HG03103 (cell line): ENCODE measurements around the gene C20orf144.

Experiments
- ATAC-seq: cut with Tn5 transposase; IDR thresholded peaks from one replicate; pipeline ENCODE4 v1.9.1; 2021; ENCODE audit warnings: low read depth; ENCODE audit not compliant: unreplicated experiment

C20orf144 gene

DNA sequence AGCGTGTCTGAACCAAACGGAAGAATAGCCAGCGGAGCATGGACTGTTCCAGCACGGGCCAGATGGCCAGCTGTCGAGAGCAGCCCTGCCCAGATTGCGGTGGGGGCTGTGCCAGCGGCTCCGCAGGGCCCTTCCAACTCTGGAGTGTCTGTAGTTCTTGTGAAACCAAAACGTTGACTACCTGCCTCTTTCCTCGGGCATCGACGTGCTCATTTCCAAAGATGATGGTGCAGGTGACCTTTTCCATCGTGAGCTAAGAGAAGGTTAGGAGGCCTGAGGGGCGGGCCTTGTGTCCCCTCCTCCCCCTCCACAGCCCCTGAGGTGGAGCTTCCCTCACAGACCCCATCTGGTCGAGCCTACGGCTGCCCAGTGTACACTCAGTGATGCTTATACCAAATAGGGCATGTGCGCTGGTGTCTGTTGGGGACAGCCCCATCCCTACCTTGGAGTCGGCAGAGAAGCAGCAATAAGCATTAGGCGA, 12.9 kb upstream of the C20orf144 start:
- ATAC-seq: no peak

DNA sequence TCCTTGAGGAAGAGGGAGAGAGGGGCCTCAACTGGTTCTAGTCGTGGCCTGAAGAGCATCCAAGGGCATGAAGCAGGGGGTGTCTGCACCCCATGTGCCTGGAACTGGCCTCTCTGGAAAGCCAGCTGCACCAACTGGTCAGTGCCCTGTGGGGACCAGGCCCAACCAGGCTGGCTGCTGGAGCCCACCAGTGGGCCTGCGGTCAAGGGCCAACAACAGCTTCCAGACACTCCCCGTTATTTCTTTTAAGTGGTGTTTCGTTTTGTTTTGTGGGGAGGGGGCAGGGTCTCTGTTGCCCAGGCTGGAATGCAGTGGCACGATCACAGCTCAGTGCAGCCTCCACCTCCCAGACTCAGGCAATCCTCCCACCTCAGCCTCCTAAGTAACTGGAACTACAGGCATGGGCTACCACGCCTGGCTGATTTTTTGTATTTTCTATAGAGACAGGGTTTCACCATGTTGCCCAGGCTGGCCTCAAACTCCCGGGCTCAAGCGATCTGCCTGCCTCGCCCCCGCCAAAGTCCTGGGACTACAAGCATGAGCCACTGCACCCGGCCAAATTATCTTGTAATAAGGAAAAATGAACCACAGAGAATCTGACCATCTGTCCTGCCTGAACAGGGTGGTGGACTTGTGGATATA, 11.9 kb upstream of the C20orf144 start:
- no peak for ATAC-seq

DNA sequence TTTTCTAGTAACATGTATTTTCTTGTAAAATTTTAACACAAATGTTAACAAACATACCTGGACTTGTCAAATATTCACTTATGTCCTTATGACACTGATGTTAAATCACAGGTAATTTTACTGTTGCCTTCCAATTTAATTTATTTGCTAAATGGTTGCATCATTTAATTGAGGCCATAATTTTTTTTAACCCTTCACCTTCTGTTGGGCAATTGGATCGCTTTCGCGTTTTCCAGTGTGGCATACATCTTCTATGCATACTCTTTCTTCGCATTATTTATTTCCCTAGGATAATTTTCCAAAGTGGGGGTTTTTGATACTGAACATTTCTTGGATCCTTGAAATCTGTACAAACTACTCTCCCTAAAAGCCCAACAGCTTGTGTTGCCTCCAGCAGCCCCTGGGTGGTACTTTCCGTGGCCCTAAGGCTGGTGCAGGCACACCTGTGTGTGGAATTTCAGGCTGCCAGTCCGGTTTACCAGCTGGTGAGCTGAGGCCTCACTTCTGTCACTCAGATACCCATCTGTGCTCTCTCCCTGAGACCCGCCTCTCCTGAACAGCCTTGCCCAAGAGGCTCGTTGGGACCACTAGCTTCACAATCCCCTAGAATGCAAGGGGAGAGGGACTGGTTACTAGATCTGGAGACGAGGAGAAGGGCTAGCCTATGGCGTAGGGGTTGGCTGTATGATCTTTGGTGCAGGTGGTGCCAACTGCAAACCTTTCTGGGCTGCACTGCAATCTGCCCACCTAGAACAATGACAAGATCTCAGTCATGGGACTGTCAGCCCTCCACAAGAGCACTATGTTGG, 11.2 kb upstream of the C20orf144 start:
- no peak for ATAC-seq

DNA sequence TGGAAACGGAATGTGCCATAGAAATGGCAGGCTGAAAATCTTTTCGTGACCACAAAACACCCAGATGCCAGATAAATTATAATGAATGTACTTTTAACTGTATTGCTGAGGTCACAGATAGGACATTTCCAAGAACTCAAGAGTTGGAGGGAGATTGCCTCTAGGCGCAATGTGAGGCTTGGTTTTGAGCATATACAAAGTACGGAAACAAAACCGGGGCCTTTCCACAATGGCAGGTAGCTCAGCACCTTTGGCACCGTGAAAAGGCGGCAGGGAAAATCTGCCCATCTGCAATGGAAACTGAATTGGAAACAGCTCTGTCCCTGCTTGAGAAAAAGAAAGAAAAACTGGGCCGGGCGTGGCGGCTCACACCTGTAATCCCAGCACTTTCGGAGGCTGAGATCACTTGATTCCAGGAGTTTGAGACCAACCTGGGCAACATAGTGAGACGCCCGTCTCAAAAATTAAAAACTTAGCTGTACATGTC, 10.5 kb upstream of the C20orf144 start:
- ATAC-seq: no peak

DNA sequence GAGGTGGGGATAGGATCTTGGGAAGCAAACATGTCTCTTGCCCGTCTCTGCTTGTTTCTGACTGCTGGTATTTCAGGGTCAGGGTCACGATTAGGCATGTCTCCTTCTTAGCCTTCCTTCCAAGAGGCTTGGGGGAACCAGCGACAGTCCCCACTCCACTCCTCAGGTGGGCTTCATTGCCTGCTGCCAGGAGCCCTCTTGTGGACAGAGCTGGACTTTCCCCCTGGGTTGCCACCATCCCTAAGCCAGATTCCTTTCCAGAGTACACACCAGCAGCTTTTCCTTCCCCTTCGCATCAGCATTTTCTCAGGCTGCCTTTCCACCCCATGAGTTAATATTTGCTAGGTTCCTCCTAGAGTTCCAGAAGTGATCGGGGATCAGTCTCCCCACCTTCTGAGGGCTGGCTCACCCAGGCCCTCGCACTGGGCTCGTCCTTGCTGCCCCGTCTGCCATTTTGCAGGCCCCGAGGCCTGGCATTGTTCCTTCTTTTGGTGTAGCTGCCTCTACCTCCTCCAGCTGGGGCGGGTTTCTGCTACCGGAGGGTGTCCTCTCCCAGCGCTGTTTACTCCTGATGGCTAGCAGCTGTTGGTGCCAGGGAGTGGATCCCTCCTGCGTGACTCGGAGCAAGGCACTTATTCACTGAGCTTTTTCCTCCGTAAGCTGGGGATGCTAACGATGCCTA, 8.8 kb upstream of the C20orf144 start:
- ATAC-seq: no peak

DNA sequence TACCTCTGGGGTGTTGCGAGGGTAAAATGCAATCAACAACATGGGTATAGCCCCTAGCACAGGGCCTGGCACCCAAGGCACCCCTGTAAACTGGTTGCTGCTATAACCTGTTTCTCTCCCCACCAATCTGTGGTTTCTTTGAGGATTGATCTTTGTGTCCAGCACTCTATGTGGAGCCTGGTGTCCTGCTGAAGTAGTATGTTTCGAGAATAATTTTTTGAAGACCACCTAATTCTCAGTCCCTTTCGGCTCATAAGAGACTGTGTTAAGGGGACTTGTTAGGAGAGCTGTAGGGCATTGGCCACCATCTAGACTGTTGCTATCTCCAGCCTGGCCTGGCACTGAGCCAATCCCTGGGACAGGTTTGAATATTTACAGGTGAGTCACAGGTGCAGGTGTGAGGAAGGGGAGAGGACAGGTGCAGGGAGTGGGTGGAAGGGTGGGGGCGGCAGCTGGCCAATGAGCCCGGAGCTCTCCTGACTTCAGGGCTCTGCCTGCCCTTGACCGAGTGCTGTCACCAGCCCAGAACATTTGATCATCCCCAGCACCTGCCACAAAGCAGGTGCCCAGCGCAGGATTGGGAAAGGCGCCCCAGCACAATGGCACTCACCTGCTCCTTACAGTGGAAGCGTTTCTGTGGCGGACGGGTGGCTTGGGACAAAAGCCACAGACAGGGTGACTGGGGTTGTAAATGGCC, 8.1 kb upstream of the C20orf144 start:
- no peak for ATAC-seq

DNA sequence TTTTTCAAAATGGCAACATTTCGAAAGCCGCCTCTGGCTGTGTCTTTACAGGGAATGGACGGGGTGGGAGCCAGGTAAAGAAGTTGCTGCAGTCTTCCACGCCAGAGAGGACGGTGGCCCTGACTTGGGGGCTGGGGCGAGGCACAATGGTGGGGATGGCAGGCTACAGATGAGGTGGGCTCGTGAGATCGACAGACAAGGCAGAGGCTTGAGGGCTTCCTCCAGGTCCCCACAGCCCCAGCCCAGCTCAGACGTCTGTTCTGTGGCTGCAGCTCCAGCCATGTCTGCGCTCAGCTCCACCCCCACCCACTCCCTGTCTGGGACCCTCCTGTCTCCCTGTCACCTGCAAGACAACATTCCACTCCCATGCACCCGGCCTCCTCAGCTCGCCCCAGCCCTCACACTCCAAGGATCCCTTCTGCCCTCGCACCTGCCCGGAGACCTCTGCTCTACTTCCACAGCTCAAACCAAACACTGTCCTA, 7.4 kb upstream of the C20orf144 start:
- ATAC-seq: no peak

DNA sequence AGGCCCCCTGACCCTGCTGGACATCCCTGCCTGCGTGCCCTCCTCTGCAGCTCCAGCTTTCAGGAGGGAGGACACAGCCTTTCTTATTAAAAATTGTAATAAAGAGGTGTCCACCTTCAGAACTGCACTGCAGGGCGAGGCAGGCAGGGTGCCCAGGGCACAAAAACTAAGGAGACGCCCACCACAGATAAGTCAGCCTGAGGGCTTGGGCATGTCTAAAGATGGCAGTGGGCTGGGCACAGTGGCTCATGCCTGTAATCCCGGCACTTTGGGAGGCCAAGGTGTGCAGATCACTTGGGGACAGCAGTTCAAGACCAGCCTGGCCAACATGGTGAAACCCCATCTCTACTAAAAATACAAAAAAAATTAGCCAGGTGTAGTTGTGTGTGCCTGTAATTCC, 7.0 kb upstream of the C20orf144 start:
- no peak for ATAC-seq

DNA sequence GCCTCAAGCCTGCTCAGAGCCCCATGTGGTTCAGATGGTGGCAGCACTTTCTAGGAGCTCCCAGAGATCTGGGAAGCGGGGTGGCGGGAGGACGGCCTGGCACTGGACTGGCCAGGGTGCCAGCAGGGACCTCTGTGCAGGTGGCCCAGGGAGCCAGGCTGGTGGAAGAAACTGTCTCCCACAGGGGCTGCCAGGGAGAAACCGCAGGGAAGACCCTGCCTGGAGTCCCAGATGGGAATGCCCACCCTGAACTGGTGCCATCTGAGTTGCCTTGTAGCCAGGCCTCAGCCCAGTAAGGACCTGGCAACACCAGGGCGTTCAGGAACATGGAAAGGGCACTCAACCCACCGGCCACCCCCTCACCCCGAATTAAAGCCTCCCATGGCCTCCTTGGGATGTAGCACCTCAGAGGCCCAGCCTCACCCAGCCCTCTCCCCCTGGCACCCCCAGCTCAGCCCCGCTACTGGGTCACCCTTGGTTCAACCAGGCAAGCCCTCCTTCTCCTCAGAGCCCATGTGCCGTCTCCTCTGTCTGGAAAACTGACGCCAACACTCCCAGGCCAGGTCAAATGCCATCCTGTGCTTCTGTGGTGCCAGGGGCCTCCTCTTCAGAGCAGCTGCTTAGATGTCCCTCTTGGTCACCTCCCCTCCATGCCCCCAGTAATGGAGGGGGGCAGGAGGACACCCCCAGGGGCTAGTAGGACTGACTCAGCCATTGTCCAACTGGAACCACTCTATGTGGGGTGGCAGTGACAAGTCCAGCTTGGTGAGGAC, 5.9 kb upstream of the C20orf144 start:
- no peak for ATAC-seq

DNA sequence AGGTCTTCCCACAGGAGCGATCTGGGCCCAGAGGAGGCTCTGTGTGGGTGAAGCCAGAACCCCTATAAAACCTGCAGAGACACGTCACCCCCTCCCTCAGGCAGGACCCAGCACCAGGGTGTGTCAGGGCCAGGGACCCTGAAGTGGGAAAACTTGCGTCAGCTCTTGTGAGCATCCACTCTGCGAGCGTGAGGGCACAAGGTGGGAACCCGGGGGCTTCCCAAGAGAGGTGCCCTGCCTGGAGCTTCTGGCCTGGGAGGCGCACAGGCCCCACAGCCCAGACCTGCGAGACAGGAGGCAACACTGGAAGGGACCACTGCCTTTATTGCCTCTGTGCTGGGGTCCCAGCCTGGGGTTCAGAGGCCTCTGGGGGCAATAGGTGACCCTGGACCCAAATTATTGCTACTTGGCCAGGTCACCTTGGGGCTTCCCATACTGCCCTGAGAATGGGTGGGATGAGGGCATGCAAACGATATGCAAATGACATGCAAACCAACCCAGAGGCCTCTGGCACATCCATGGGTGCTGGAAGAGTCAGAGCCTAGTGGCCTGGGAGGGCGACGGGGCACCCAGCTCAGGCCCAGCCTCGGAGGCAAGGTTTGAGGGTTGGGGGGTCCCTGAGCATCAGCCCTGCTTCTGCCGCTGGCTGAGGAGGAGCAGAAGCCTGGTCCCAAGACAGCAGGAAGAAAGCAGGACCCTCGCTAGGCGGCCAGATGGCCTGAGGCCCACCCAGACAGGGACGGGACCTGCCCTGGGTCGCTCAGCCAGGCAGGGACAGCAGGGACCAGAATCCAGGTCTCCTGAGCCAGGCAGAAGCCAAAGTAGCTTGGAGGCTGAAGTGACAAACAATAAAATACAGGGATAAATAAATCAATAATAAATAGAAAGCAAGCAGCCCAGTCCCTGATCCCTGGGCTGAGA, 5.1 kb upstream of the C20orf144 start:
- ATAC-seq: no peak

DNA sequence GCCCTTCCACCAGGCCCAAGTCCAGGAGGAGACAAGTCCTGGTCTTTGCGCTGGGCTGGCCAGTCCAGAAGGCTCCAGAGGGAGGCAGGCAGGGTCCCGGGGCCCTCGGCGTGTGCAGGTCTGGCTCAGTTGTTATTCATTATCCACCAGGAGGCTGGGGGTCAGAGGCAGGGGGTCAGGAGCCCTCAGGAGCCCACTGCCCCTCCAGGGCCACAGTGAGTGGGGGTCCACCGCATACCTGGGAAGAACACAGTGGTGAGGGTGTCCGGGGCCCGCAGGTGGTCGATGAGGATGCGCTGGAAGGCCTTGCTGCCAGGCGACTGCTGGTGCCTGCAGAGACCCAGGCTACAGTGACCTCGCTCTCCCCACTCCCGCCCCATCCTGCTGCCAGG, 4.4 kb upstream of the C20orf144 start:
- no peak for ATAC-seq

DNA sequence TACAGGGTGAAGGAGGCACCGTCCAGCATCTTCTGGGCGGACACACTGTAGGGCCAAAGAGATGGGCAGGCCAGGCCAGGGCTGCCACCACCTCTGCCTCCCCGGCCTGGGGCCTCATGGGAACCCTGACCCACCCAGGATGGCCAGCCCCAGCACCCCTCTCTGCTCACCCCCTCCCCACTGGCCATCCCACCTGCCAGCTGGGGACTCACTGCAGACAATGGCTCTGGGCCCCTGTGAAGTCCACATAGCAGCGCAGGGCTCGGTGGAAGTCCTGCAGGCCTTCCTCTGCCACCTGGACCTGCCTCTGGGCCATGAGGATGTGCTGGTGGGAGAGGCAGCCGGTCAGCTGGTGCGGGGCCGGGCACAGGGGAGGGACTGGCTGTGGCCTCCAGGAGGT, 3.6 kb upstream of the C20orf144 start:
- no peak for ATAC-seq

DNA sequence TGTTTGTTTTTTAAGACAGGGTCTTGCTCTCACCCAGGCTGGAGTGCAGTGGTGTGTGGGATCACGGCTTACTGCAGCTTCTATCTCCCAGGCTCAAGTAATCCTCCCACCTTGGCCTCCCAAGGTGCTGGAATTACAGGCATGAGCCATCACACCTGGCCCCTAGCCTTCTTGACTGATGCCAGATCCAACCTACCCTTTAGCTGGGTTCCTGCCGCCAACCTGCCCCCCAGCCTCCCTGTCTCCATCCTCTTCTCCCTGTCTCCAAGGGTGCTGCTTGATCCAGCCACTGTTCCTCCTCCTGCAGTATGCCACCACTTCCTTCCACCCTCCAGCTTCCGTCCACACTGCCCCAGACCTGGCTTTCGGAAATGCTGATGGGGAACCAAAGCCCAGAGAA, 3.2 kb upstream of the C20orf144 start:
- no peak for ATAC-seq

DNA sequence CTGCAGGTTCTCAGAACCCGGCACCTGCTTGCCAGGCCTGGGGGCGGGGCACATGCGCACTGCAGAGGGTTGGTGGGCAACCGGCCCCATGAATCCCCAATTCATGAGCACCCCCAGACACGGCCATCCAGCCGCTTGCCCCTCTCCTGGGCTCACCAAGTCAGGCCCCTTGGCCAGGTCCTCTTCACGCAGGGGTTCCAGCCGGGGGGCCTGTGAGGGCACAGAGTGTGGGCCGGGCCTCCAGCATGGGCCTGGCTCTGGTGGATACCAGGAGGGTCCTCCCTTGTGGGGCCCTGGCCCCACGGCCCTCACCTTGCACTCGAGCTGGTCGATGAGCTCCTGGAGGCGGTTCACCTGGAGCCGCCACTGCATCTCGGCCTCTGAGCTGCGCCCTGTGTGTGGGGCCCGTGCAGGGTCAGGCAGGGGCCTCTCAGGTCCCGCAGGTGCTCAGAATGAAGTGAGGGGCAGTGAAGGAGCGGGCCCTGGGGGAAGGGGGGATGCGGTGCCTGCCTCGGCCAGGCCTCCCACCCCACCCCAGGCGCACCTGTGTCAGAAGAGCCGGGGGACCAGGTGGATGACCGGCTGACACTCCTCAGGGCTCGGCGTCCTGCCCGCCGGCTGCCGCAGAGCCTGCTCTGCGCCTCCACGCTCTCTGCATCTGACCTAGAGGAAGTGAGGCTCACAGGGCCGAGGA, 2.6 kb upstream of the C20orf144 start:
- no peak for ATAC-seq

DNA sequence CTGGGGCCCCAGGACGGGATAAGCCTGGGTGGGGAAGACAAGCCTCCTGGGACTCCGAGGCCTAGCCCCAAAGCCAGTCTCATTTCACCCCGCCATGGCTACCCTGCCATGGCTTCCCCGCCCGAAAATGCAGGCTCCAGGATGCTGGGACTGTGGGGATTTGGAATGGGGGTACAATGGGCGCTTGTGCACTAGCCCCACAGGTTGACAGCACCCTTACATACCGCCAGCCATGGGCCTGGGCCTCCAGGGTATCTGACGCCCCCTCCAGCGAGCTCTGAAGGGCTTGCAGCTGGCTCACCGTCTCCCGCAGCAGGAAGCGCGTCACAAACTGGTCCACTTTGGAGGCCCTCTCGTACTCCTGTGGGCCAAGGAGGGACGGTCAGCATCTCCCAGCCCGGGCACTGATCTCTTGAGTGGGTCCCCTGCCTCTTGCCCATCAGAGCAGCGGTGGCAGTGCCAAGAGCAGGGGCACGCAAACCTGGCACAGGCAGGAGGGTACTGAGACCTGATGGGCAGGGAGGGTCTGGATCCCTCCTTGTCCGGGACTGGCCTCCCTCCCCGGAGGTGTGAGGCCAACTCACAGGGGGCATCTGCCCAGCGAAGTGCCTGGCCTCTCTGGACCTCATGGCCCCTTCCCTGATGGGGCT, 2.0 kb upstream of the C20orf144 start:
- no peak for ATAC-seq

DNA sequence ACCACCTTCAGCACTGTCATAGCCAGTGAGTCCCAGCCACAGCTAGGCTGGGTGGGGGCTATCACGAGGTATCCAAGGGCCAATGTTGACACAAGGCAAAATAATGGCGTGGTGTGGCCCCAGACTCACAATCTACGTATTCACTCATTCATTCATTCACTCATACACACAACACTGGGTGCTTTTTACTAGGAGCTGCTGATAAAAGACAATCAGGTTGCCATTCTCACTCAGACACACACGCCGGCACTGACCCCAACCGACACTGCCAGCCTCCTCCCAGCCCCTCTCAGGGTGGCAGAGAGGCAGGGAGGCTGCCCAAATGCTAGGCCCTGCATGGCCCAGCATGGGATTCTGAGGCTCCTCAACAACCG, 1.5 kb upstream of the C20orf144 start:
- ATAC-seq: no peak

DNA sequence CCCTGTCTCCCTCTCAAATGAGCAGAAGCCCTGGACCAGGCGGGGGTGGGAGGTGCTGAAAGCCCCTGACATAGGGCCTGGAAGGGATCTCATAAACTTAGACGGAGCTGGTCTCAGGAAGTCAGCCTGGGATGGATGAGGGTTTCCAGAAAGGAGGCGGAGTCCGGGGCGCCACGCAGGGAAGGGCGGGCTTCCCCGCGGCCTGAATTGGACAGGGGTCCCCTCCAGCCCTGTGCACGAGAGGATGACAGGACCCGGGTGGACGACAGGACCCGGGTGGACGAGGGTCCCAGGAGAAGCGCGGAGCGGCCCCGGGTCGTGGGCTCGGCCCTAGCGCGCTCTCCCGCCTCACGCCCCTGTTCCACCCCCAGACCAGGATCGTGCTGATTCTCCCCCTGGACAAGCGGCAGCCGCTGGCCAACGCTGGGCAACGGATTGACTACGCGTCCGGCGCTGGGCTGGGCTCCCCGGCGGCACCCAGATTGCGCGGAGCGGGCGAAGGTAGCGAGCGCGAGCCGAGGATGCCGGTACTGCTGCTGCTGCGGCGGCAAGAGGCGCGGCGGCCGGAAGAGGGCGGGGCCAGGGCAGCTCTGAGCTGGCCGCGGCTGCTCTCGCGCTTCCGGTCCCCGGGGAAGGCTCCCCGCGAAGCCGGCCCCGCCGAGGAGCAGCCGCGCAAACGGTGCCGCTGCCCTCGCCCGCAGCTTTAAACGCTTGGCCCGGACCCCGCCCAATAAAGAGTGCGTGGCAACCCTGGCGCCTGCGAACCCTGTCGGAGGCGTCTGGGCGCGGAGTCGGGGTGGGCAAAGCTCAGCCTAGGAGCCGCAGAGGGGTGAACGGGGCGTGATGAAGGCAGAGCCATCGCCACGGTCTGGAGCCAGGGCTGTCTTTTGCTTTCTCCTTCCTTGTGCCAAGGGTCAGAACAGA, 1.3 kb downstream of the C20orf144 start:
- no peak for ATAC-seq
